ENCODE results near the gene CTNND2.
"Not testable (repeated sequence)": the region's sequence is repeated elsewhere in the genome, so short reads cannot be mapped to it uniquely, and the experiment has no call there.

CTNND2 gene

DNA sequence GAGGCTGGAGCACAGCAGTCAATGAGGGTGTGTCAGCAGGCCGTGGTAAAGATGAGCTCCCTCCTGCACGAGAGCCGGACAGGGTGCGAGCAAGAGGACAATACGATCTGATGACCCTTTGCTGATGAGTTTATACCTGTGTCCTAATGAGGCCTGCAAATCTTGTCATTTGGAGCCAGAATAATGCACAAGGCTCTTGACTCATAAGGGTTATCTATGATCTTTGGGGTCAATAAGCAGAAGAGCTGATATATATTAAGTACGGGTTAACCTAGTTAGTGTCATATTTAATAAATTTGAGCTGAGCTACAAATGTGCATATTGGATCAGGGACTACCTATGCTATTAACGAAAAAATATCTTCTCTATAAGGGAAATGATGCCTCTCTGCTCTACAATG, 46.9 kb downstream of the CTNND2 start:
- no peak for DNase-seq

DNA sequence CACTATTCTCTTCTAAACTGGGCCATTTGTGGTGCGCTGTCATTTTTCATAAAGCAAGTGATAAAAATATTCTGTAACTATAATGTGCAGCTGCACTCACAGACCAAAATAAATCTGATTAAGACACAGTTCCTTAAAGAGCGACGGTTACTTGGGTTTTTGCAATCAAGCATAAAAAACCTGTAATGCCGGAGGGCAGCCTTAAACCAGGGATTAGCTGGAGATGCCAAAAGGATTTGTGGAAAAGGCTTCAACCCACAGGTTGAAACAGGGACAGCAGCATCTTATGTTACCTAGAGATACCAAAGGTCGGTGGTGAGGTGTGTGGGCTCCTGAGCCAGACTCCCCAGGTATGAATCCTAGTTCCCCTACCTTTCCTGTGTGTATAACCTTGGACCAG, 49.3 kb downstream of the CTNND2 start:
- peak; percentile 58 for DNase-seq

DNA sequence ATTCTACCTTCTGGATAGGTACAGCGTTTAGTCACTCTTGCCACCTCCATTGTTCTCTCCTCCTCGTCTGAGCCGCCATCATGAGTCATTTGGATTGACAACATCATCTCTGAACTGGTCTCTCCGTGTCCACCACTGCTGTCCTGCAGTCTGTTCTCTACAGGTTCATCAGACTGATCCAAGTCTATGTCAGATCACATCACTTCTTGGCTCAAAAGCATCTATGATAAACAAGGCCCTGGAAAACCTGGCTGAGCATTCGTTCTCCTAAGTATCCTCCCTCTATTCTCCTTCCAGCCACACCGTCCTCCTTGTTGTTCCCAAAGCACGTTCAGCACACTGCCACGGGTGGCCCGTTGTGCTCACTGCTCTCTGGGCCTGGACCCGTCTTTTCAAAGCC, 50.5 kb downstream of the CTNND2 start:
- DNase-seq: no peak

DNA sequence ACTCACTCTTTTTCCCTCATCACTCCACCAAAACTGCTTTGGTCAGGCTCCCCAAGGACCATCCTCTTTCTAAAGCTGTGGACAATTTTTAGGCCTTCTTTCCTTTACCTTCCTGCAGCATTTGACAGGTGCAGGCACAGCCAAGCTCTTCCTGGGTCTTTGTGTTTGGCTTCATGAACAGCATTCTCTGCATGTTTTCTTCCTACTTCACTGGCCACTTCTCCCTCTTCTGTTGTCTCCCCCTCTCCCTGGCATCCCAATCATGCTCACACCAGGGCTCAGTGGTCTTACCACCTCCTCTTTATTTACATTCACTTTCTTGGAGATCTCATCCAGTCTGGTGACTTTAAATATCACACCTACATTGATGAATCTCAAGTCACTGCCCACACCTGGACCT, 51.1 kb downstream of the CTNND2 start:
- no peak for DNase-seq

DNA sequence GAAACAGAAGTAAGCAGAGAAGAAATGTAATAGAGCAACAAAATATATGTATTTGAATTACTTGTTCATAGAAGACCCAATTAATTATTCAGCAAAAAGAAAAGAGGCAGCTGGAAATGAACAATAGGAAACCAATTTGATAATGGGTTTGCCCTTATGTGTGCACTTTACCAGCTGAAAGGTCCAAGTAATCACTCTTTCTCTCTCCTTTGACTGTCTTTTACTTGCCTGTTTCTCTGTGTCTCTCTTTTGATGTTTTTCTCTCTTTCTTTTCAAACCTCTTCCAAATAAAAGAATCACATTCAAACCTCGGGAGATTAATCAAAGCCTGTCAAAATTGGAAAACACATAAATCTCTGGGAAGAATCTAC, 51.5 kb downstream of the CTNND2 start:
- no peak for DNase-seq

DNA sequence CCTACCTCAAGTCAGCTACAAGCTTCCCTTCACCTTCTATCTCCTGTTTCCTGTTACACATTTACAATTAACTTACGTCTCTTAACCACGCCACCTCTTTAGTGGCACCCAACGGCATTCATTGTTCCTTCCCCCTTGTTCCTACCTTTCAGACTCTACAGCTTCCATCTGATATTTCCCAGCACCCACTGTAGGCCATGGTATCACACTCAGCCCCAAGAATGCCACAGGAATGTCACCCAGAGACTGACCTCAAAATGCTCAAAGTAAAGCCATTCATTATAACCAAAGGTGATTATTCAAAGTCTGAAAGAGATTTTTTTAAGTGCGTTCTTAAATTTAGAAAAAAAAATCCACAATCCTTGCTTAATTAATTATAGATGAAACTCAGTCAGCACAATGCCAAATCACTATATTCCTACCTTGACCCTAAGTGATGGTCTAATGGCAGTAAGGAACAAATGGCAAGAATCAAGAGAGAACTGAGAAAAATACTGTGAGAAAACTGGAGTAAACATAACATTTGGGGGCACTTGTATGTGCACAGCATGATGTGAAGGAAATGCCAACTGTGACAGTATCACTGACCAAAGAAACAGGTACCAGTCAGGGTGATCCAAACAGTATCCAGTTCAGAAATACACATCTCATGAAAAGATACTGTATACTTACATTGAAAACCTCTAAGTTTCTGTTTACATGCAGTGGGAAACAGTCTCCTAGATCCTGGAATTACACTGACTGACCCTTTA, 52.1 kb downstream of the CTNND2 start:
- no peak for DNase-seq

DNA sequence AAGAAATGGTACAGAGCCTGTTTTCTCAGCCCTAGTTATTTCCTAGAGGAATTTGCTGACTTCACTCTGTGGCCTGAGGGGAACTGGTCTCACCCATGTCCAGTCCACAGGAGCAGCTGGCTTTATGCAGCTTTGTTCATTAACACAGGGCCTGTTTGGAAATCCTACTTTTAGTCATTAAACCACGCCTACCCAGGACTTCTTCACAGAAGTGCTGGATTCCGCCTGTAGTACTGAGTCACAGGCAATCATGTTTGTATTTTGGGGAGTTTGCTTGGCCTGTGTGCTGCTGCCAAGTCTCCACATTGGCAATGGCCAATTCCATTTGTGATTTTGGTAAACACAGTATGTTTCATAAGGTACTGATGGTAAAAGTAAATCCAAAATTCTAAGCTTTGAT, 52.8 kb downstream of the CTNND2 start:
- no peak for DNase-seq

DNA sequence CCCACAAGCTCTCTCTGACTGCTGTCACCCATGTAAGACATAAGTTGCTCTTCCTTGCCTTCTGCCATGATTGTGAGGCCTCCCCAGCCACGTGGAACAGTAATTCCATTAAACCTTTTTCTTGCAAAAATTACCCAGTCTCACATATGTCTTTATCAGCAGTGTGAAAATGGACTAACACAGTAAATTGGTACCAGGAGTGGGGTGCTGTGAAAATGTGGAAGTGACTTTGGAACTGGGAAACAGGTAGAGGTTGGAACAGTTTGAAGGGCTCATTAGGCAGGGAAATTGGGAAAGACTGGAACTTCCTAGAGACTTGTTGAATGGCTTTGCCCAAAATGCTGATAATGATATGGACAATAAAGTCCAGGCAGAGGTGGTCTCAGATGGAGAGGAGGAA, 75.7 kb downstream of the CTNND2 start:
- DNase-seq: not testable (repeated sequence)

DNA sequence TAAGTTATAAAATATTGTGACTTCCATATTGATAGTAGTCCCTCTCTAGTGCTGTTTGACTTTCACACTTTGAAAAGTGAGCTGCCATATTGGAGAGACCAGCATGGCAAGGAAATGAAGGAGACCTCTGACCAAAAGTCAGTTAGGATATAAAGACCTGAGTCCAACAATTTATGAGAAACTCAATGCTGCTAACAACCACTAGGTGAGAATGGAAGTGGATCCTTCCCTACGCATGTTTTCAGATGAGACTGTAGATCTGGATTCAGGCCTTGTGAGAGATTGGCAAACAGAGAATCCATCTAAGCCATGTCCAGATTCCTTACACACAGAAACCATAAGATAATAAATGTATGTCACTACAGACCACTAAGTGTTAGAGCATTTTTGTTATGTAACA, 81.6 kb downstream of the CTNND2 start:
- DNase-seq: no peak

DNA sequence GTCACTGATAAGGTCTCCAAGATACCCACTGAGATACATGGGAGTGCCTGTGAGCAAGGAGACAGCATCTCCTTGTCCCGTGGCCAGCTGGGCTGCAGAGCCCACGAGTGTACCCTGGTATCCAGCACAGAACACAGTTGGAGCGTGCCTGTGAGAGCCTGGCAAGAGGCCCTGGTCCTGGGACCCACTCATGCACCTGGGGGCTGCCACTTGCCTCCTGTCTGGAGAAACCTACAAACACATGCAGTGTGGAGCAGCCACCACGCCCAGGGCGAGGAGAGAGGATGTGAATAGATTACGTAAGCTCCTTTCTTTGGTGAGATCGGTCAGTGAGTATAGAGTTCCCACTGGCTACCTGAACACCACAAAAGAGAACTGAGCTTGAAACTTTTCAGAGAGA, 88.3 kb downstream of the CTNND2 start:
- no peak for DNase-seq

DNA sequence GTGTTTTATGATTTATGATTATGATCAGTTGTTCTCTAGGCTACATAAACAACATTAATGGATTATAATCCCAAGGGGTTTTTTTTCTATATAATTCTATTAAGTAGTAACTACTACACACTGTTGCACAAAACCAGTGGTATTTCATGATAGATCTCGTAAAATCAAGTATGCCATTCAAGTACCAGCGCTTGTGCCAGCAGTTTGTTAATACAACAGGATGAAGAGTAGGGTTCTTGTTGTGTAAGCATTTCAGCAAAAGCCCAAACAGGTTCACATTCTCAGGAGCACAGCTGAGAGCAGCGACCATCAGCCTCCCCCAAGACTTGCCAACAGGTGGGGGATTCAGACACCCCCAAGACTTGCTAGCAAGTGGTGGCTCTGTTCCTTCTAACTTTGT, 88.8 kb downstream of the CTNND2 start:
- DNase-seq: no peak

DNA sequence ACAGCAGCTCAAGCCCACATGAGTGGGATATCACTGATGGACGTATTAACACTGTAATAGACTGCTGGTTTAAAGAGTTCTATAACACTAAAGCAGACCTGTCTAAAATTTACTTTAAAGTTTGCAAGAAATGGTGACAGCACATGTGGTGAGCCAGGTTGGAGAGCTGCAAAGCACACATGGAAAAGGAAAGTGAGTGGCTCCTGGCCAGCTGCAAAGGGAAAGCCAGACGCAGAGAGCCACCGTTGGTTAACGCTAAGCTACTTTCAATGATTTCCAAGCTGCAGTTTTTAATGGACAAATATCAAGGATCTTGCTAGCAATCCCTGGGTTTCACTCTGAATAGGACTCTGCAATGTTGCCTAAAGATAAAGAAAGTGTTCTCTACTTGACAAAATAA, 89.9 kb downstream of the CTNND2 start:
- no peak for DNase-seq

DNA sequence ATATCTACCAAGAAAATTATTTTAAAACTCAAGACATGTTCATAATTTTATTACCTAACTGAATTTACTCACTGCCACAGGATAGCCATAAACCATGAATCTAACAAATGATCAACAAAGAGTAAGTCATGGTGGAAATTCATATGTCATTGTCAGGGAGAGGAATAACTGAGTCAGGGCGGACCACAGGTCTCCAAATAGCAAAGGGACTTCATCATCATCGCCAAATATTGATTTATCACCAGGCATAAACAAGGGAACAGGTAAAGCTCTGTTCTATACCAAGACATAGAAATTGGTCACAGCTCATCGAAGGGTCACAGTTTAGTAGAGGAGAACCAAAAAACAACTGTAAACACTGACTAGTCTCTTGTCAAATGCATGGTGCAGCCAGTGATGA, 94.8 kb downstream of the CTNND2 start:
- DNase-seq: no peak

DNA sequence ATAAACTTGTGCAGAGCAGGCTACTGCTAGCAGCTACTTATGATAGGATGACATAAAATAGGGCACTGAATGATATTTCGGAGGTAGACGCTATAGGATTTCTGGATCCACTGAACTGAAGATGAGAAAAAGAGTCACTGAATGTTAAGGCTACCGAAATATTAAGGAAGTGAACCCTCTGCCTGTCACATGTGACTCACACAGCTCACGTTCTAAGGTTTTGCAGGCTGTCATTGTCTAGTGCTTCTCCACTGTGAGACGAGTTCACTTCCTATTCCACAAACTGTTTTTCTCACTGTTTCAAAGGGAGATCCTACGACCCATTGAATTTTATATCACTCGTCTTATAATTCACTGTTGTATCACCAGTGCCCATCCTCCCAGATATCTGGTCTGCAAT, 100.8 kb downstream of the CTNND2 start:
- no peak for DNase-seq

DNA sequence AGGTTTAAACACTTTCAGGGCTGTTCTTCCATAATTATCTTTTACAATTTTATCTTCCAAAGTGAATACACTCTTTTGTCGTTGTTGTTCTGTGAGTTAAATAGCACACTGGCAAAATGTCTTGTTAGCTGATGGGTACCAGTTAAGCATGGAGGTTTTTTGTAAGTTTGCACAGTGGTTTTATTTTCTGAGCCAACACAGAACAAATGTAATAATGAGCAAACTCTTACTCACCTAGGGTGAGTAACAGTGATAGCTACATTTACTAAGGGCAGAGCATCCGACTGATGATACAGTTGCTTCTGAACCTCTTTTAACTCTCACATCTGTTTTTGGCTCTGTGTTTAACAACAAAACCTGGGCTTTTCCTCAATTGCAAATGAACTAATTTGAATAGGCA, 103.2 kb downstream of the CTNND2 start:
- DNase-seq: no peak

DNA sequence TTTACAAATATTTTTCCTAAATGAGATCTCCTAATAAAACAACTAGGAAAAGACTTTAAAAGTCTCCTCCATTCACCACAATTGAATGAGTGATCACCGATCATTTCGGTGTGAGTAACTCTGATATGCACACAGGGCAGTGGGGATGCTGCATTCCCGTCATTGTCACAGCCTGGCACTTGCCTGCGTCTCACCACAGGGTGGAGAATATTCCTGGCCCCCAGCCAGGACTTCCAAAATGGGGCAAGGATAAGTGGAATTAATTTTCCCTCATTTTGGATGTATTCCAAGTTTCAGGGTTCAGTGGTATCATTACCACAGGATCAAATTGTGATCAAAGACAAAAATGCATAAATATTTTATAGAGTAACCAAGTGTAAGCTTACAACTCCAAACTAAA, 107.1 kb downstream of the CTNND2 start:
- peak; percentile 51 for DNase-seq

DNA sequence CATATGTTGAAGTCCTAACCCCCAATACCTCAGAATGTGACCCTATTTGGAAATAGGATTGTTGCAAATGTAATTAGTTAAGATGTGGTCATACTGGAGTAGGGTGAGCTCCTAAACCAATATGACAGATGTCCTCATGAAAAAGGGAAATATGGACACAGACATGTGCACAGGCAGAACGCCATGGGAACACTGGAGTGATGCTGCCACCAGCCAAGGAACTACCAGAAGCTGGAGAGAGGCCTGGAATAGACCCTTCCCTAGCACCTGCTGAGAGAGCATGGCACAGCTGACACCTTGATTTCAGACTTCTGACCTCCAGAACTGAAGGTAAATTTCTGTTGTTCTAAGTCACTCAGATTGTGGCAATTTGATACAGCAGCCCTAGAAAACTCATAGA, 110.8 kb downstream of the CTNND2 start:
- no peak for DNase-seq

DNA sequence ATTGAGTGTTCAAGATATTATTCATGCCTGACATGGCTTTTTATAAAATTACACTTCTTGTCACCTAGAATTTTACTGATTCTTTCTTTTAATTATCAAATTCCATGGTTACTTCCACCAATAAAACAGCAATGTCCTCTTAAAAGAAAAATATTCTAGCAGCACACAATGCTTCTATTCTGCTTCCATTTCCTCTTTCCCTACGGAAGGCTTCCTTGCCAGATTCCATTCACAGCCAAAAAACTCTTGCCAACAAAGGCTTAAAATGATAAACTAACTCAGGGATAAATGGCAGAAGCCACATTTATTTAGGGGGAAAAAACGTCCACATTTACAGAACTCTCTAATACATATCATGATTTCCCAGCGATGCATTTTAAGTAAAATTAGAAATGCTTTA, 111.6 kb downstream of the CTNND2 start:
- DNase-seq: peak; percentile 33

DNA sequence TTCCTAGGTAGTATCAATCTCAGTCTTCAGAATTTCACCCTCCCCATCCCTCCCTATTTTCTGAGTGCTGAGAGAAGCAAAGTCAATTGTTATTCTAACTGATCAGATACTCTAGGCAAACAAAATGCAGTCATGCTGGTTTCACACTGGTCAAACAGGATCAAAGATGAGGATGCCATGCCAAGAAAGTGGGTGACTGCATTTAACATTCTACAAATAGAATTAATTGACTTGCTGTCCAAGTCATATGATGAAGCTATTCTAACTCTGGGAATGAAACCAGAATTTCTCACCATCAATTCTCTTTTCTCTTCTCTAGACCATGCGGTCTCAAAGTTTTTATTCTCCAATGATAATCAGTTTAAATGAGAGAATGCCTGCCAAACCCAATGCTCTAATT, 112.5 kb downstream of the CTNND2 start:
- no peak for DNase-seq

DNA sequence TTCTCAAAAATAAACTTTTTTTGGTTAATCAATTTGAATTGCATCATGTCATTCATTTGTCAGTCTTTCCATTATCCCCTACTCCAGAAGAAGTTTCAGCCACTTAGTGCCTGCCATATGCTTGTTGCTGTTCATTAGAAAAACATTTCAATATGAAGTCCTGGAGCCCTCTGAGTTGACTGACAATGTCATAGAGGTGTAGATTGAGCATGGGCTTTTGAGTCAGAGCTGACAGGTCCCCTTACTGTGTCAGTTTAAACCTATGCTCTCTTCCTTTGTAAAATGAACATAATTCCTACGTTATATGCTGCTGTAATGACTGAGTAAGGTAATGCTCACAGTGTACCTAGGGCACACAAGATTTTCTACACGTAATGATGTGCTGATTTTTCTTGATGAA, 114.0 kb downstream of the CTNND2 start:
- no peak for DNase-seq

DNA sequence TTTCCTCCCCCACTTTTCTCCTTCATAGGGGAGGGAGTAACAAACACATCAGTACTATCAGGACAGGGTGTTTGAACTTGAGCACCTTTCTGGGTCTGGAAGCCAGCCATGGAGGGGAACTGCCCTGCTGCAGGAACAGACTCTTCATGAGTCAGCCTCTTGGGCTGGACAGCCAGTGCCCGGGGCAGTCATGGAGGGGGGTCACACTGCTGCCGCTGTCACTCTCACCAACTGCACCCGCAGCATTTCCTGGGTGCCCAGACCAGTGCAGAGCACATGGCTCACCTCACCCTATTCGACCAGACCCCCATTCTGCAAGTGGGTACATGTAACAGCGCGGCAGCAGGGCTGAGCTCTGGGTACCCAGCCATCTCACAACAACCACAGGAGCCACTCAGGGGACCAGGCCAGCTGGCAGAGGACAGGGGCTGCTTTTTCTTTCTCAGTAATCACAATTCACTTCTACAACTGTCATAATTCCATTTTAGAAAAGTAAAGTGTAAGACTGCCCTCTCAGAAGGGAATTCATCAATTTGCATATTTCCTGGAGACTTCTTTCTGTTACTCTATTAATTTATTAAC, 118.4 kb downstream of the CTNND2 start:
- DNase-seq: peak; percentile 54

DNA sequence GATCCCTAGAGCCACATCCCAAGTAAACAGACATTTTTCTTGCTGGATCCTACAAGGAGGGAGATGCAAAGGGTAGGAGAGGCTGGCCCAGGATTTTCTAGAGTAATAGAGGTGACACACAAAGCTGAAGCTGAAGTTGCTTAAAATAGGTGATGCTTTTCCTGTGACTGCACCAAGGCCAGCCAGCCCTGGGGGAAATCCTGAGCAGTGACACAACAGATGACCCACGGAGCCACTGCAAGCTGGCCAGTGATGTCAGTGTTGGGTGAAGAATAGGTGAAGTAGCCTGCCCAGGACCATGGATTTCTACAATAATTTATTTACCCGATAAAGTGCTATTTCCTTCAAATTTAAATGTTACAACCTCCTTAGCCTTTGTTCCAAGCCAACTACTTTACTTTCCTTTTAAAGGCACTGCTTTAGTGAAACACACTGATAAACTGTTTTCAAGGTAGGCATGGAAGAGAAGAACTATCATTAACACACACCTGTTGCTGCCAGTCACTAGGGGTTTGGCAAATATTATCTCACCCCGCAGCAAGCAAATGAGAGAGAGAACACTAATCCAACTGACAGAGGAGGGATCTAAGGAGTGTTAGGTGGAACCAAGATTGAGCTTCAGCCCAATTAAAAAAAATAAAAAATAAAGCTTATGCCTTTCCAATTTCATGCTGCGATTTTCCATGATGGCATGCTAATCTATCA, 123.5 kb downstream of the CTNND2 start:
- no peak for DNase-seq

DNA sequence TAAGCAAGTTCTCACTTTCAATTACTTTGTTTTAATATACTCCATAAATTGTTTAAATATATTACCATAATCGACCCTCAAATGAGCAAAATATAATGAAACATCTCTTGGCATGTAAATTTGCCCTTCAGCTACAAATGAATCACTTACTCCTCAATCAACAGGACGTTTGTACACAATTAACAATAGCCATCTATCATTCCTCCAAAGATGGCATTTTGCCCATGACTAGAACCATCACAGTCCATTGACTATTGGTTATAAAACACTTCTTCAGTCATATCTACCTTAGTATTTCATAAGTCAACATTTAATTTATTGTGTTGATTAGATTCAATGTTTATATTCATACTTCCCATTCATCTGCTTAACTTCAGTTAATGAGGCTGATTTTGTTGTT, 127.2 kb downstream of the CTNND2 start:
- no peak for DNase-seq

DNA sequence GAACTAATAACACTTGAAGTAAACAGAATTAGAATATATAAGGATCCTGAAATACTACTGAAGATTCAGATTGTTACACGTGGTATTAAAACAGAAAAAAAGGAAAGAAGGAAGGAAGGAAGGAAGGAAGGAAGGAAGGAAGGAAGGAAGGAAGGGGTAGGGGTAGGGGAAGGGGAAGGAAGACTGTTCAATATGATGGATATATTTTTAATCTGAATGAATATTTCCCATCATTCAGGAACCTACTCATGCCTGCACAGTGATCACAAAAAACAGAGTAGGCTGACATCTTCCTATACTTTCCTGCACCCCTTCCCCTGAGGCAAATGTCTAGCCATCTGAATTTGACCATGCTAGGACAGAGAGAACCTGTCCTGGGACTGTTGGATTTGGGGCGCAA, 133.9 kb downstream of the CTNND2 start:
- DNase-seq: no peak
